Measurements from ENCODE around the gene ERGIC1.

ERGIC1 gene

DNA sequence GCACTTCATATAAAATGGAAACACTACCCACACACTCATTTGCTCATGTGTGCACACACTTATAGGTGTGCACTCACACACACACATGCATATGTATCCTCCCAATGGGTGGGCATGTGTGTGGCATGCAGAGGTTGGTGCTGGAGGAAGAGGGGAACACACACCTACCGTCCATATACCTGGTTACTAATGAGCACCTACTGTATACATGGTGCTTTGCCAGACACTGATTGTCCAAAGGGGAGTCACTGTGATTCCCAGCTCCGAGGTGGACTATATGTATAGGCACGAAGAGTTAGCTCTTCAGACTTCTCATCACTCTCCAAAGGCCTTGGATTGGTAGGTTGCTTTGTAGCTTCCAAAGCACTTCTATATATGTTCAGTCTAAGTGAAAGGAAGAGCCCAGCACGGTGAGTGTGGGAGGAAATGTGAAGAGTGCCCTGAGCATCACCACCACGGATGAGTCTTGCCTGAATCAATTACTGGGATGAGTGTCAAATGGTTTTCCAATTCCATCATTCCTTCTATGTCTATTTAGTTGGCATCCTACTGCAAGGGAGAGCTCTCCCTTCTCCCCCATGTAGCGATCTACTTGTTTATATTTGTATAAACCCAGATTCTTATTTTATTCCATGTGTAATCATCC, 12.6 kb upstream of the ERGIC1 start:
- DNase-seq: no peak
- H3K27ac ChIP-seq (ENCODE audit: low read length): no peak overlapping the region
- no peak overlapping the region for H3K4me2 ChIP-seq (ENCODE audit: low read depth, low read length)
- no peaks in the 10 kb centered on the region for H3K27me3 ChIP-seq (replicated peaks; ENCODE audit: insufficient read depth, low read length)
- no peak overlapping the region for H3K9ac ChIP-seq (ENCODE audit: low read length)
- TF ChIP-seq, protein P1, sequence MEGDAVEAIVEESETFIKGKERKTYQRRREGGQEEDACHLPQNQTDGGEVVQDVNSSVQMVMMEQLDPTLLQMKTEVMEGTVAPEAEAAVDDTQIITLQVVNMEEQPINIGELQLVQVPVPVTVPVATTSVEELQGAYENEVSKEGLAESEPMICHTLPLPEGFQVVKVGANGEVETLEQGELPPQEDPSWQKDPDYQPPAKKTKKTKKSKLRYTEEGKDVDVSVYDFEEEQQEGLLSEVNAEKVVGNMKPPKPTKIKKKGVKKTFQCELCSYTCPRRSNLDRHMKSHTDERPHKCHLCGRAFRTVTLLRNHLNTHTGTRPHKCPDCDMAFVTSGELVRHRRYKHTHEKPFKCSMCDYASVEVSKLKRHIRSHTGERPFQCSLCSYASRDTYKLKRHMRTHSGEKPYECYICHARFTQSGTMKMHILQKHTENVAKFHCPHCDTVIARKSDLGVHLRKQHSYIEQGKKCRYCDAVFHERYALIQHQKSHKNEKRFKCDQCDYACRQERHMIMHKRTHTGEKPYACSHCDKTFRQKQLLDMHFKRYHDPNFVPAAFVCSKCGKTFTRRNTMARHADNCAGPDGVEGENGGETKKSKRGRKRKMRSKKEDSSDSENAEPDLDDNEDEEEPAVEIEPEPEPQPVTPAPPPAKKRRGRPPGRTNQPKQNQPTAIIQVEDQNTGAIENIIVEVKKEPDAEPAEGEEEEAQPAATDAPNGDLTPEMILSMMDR (IDR thresholded peaks at IDR 0.05; ENCODE audit: low read length): no peak
- TF ChIP-seq EZH2phosphoT487 (IDR thresholded peaks at IDR 0.05; ENCODE audit: low read length) (no peak), EZH2 (optimal IDR thresholded peaks at IDR 0.05; ENCODE audit: low read depth, low read length) (no peak)
- H3K79me2 ChIP-seq (ENCODE audit: low read length): no peaks in the 10 kb centered on the region
- no peaks in the 10 kb centered on the region for H3F3A ChIP-seq (ENCODE audit: insufficient read depth, low read length)
- H3K36me3 ChIP-seq (replicated peaks; ENCODE audit: insufficient read depth, low read length): no peaks in the 10 kb centered on the region
- H3K4me1 ChIP-seq (ENCODE audit: low read length): no peaks in the 10 kb centered on the region
- no peaks in the 10 kb centered on the region for H4K20me1 ChIP-seq (ENCODE audit: insufficient read depth, low read length)
- no peaks in the 10 kb centered on the region for H3K9me3 ChIP-seq (replicated peaks; ENCODE audit: insufficient read depth, low read length)
- no peak overlapping the region for H3K4me3 ChIP-seq (ENCODE audit: low read length)
- no peaks in the 10 kb centered on the region for H3K9me2 ChIP-seq (replicated peaks; ENCODE audit: insufficient read depth, low read length)
- no peak overlapping the region for H2AFZ ChIP-seq (ENCODE audit: low read length)

DNA sequence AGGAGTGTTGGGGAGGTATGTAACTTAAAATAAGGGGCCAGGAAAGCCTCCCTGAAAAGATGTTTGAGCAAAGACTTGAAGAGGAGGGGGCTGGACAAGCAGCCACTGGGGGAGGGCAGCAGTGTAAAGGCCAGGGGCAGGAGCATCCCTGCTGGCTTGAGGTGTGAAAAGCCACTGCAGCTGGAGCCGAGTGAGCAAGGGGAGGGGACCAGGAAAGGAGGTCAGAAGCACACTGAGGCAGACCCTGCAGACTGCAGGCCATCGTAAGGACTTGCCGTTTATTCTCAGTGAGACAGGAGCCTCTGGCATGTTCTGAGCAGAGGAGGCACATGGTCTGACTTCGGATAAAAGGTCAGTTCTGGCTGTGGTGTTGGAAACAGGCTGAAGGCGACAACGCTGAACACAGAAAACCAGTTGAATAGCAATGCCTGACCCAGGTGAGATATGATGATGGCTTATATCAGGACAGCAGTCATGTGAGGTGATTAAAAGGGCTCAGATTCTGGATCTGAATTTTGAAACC, 10.2 kb upstream of the ERGIC1 start:
- no peak overlapping the region for H3K4me3 ChIP-seq (ENCODE audit: low read length)
- no peak overlapping the region for H2AFZ ChIP-seq (ENCODE audit: low read length)
- no peaks in the 10 kb centered on the region for H3K4me1 ChIP-seq (ENCODE audit: low read length)
- no peak for DNase-seq
- H3F3A ChIP-seq (ENCODE audit: insufficient read depth, low read length): no peaks in the 10 kb centered on the region
- H3K79me2 ChIP-seq (ENCODE audit: low read length): no peaks in the 10 kb centered on the region
- no peaks in the 10 kb centered on the region for H3K9me2 ChIP-seq (replicated peaks; ENCODE audit: insufficient read depth, low read length)
- no peak overlapping the region for H3K27ac ChIP-seq (ENCODE audit: low read length)
- TF ChIP-seq EZH2 (optimal IDR thresholded peaks at IDR 0.05; ENCODE audit: low read depth, low read length) (no peak), EZH2phosphoT487 (IDR thresholded peaks at IDR 0.05; ENCODE audit: low read length) (no peak)
- TF ChIP-seq, protein P1 (IDR thresholded peaks at IDR 0.05; ENCODE audit: low read length): no peak
- no peak overlapping the region for H3K9ac ChIP-seq (ENCODE audit: low read length)
- no peak overlapping the region for H3K4me2 ChIP-seq (ENCODE audit: low read depth, low read length)
- no peaks in the 10 kb centered on the region for H3K36me3 ChIP-seq (replicated peaks; ENCODE audit: insufficient read depth, low read length)
- H3K27me3 ChIP-seq (replicated peaks; ENCODE audit: insufficient read depth, low read length): no peaks in the 10 kb centered on the region
- H4K20me1 ChIP-seq (ENCODE audit: insufficient read depth, low read length): no peaks in the 10 kb centered on the region
- no peaks in the 10 kb centered on the region for H3K9me3 ChIP-seq (replicated peaks; ENCODE audit: insufficient read depth, low read length)

DNA sequence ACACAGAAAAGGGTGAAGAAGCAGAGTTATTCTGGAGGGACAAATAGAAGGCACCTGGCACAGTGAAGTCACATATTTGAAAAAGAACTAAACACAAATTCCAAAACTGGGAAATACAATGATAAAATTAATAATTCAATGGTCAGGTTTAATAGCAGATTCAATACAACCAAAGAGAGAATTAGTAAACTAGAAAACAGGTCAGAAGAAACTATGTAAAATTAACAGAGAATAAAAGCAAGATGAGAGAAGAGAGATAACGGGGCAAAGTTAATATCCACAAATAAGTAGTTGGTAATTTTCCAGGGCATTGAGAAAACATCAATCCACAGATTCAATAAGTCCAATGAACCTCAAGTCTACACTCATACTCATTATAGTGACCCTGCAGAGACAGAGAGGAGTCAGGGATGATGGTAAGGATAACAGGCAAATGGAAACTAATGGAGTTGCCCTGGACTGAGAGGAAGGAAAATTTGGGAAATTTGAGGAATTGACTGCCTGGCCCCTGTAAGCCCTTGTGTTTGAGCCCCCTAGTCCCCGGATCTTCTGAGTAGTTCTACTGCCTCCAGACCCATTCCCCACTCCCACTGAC, 8.3 kb upstream of the ERGIC1 start:
- no peaks in the 10 kb centered on the region for H3K9me2 ChIP-seq (replicated peaks; ENCODE audit: insufficient read depth, low read length)
- H2AFZ ChIP-seq (ENCODE audit: low read length): no peak overlapping the region
- TF ChIP-seq EZH2 (optimal IDR thresholded peaks at IDR 0.05; ENCODE audit: low read depth, low read length) (no peak), EZH2phosphoT487 (IDR thresholded peaks at IDR 0.05; ENCODE audit: low read length) (no peak)
- TF ChIP-seq, protein P1 (IDR thresholded peaks at IDR 0.05; ENCODE audit: low read length): no peak
- H3K9me3 ChIP-seq (replicated peaks; ENCODE audit: insufficient read depth, low read length): no peaks in the 10 kb centered on the region
- H3K9ac ChIP-seq (ENCODE audit: low read length): no peak overlapping the region
- H3K27me3 ChIP-seq (replicated peaks; ENCODE audit: insufficient read depth, low read length): no peaks in the 10 kb centered on the region
- H3K4me1 ChIP-seq (ENCODE audit: low read length): no peaks in the 10 kb centered on the region
- H3K4me2 ChIP-seq (ENCODE audit: low read depth, low read length): no peak overlapping the region
- H3K27ac ChIP-seq (ENCODE audit: low read length): no peak overlapping the region
- no peaks in the 10 kb centered on the region for H3F3A ChIP-seq (ENCODE audit: insufficient read depth, low read length)
- DNase-seq: no peak
- H3K79me2 ChIP-seq (ENCODE audit: low read length): no peaks in the 10 kb centered on the region
- no peaks in the 10 kb centered on the region for H4K20me1 ChIP-seq (ENCODE audit: insufficient read depth, low read length)
- H3K36me3 ChIP-seq (replicated peaks; ENCODE audit: insufficient read depth, low read length): no peaks in the 10 kb centered on the region
- H3K4me3 ChIP-seq (ENCODE audit: low read length): no peak overlapping the region
